ENCODE results near the gene CFAP68. TPM values are rescaled to one million over a fixed set of nuclear protein-coding genes. Genes with fewer than 3 reads are reported as not detected.

CFAP68 gene
- total and polyA plus RNA-seq, 2 experiments from 2014 or later, result 9.9 to 52.8 TPM

- no peaks in the 10 kb centered on the region for H3F3A ChIP-seq (replicated peaks; ENCODE audit: low read depth)
- H2AFZ ChIP-seq, result no peak overlapping the region
- Mint-ChIP-seq H3K9me3 (no peaks in the 10 kb centered on the region), H3K4me1 (no peaks in the 10 kb centered on the region), H3K27ac (no peak overlapping the region), H3K4me3 (no peak overlapping the region), H3K27me3 (ENCODE audit: insufficient read depth, low read depth, poor library complexity) (peaks cover 4% of the 10 kb centered on the region), H3K36me3 (ENCODE audit: low read depth) (no peaks in the 10 kb centered on the region)
- no peaks in the 10 kb centered on the region for H3K27me3 ChIP-seq (ENCODE audit: insufficient read depth)
- TF ChIP-seq ZNF331 (CRISPR knock-in tag; IDR thresholded peaks at IDR 0.05; ENCODE audit: low read depth) (no peak), EZH2 (IDR thresholded peaks at IDR 0.05; ENCODE audit: low read depth, unreplicated experiment) (no peak), ETS1 (IDR thresholded peaks at IDR 0.05) (no peak), ZNF114 (CRISPR knock-in tag; IDR thresholded peaks at IDR 0.05) (no peak), REST (IDR thresholded peaks at IDR 0.05; ENCODE audit: unreplicated experiment) (no peak), STAT1 (IDR thresholded peaks at IDR 0.05; ENCODE audit: unreplicated experiment) (no peak), CREB1 (CRISPR knock-in tag; IDR thresholded peaks at IDR 0.05; ENCODE audit: low read depth) (no peak), JUNB (IDR thresholded peaks at IDR 0.05; ENCODE audit: unreplicated experiment) (no peak), POLR2AphosphoS5 (IDR thresholded peaks at IDR 0.05; ENCODE audit: low read depth) (no peak), CTCF (conservative IDR thresholded peaks at IDR 0.05; ENCODE audit: low read depth in 2 of 2) (no peak), EZH2phosphoT487 (IDR thresholded peaks at IDR 0.05; ENCODE audit: unreplicated experiment) (no peak), ZNF462 (CRISPR knock-in tag; IDR thresholded peaks at IDR 0.05) (no peak), NANOG (IDR thresholded peaks at IDR 0.05; ENCODE audit: borderline replicate concordance) (no peak)
- no peaks in the 10 kb centered on the region for H3K4me1 ChIP-seq (ENCODE audit: insufficient read depth)
- H3K4me3 ChIP-seq, result no peak overlapping the region
- DNase-seq (ENCODE audit: low spot score) (no peak), ATAC-seq (no peak)
- no peak overlapping the region for H3K27ac ChIP-seq (ENCODE audit: low read depth)
- no peaks in the 10 kb centered on the region for H3K79me2 ChIP-seq (replicated peaks; ENCODE audit: insufficient read depth)
- no peaks in the 10 kb centered on the region for H3K9me2 ChIP-seq (ENCODE audit: insufficient read depth)
- no peaks in the 10 kb centered on the region for H3K36me3 ChIP-seq (ENCODE audit: insufficient read depth)
- H4K20me1 ChIP-seq (replicated peaks; ENCODE audit: insufficient read depth), result no peaks in the 10 kb centered on the region
- no peak overlapping the region for H3K4me2 ChIP-seq
These were observed 7.5 kb downstream of the CFAP68 start for GRCh38 chr11:111886844-111887243.

All from GM23338 (cell line).